RWPE2 (cell line): ENCODE results near the gene ARHGAP10.

ENCODE experiments used
- ATAC-seq: fragments of 200-7000 bp; cut with Tn5 transposase; 3 replicates; pipeline ENCODE4 v1.9.1; 2021; ENCODE audit warnings: low read depth
- DNase-seq: peaks from one replicate; pipeline ENCODE4 v3.0.0-alpha.2; 2020; ENCODE audit warnings: low spot score
- H3K27ac ChIP-seq: fragments of 450-650 bp; 2 replicates; pipeline ENCODE4 v1.5.1; 2017; ENCODE audit warnings: mild to moderate bottlenecking; ENCODE audit not compliant: poor library complexity, severe bottlenecking
- H3K27me3 ChIP-seq: fragments of 250-450 bp; sonication (Bioruptor Pico); 2 replicates; pipeline ENCODE4 v1.5.1; 2021; ENCODE audit warnings: mild to moderate bottlenecking, moderate library complexity; ENCODE audit not compliant: insufficient read depth, poor library complexity, severe bottlenecking
- H3K36me3 ChIP-seq: fragments of 250-450 bp; sonication (Bioruptor Pico); 2 replicates; pipeline ENCODE4 v1.5.1; 2020; ENCODE audit warnings: low read depth, mild to moderate bottlenecking, moderate library complexity
- H3K4me1 ChIP-seq: fragments of 250-450 bp; sonication (Bioruptor Pico); 2 replicates; pipeline ENCODE4 v1.5.1; 2021; ENCODE audit warnings: mild to moderate bottlenecking, moderate library complexity; ENCODE audit not compliant: insufficient read depth, poor library complexity, severe bottlenecking
- H3K4me3 ChIP-seq: fragments of 250-450 bp; sonication (Bioruptor Pico); 2 replicates; pipeline ENCODE4 v1.5.1; 2021; ENCODE audit warnings: mild to moderate bottlenecking, moderate library complexity; ENCODE audit not compliant: severe bottlenecking
- H3K9me3 ChIP-seq: fragments of 250-450 bp; sonication (Bioruptor Pico); 2 replicates; pipeline ENCODE4 v1.5.1; 2021; ENCODE audit warnings: mild to moderate bottlenecking, moderate library complexity; ENCODE audit not compliant: severe bottlenecking
- CTCF ChIP-seq: fragments of 450-650 bp; IDR thresholded peaks from one replicate; pipeline ENCODE4 v1.5.1; 2017; ENCODE audit warnings: mild to moderate bottlenecking, moderate library complexity; ENCODE audit not compliant: poor library complexity, severe bottlenecking

ARHGAP10 gene

GRCh38 chr4:147851135-147851534 is 119.2 kb downstream of the ARHGAP10 start:
- DNase-seq: no peak
- Histone ChIP-seq H3K9me3 (no peaks in the 10 kb centered on the region), H3K4me3 (no peak overlapping the region), H3K36me3 (peaks cover 10% of the 10 kb centered on the region), H3K27ac (no peak overlapping the region), H3K27me3 (no peaks in the 10 kb centered on the region), H3K4me1 (no peaks in the 10 kb centered on the region)
- ATAC-seq: no peak
- TF ChIP-seq CTCF: no peak

GRCh38 chr4:147853706-147854105 is 121.8 kb downstream of the ARHGAP10 start:
- Histone ChIP-seq H3K36me3 (peaks cover 11% of the 10 kb centered on the region), H3K27me3 (no peaks in the 10 kb centered on the region), H3K9me3 (no peaks in the 10 kb centered on the region), H3K27ac (no peak overlapping the region), H3K4me3 (no peak overlapping the region), H3K4me1 (no peaks in the 10 kb centered on the region)
- TF ChIP-seq CTCF: no peak
- ATAC-seq: no peak
- no peak for DNase-seq

GRCh38 chr4:147854154-147854553 is 122.3 kb downstream of the ARHGAP10 start:
- no peaks in the 10 kb centered on the region for H3K9me3 ChIP-seq
- H3K27ac ChIP-seq: no peak overlapping the region
- ATAC-seq (no peak), DNase-seq (no peak)
- no peak for TF ChIP-seq CTCF
- peaks cover 11% of the 10 kb centered on the region for H3K36me3 ChIP-seq
- no peaks in the 10 kb centered on the region for H3K4me1 ChIP-seq
- H3K27me3 ChIP-seq: no peaks in the 10 kb centered on the region
- no peak overlapping the region for H3K4me3 ChIP-seq

- TF ChIP-seq CTCF: no peak
- no peak overlapping the region for H3K27ac ChIP-seq
- no peaks in the 10 kb centered on the region for H3K9me3 ChIP-seq
- no peaks in the 10 kb centered on the region for H3K27me3 ChIP-seq
- DNase-seq: no peak
- no peak overlapping the region for H3K4me3 ChIP-seq
- no peaks in the 10 kb centered on the region for H3K4me1 ChIP-seq
- ATAC-seq: no peak
- H3K36me3 ChIP-seq: peaks cover 11% of the 10 kb centered on the region
Measured at GRCh38 chr4:147855571-147856009, 123.7 kb downstream of the ARHGAP10 start.

GRCh38 chr4:147860960-147861359 is 129.1 kb downstream of the ARHGAP10 start:
- peaks cover 16% of the 10 kb centered on the region for H3K36me3 ChIP-seq
- TF ChIP-seq CTCF: no peak
- H3K4me1 ChIP-seq: no peaks in the 10 kb centered on the region
- no peak overlapping the region for H3K27ac ChIP-seq
- DNase-seq: no peak
- H3K4me3 ChIP-seq: no peak overlapping the region
- ATAC-seq: no peak
- no peaks in the 10 kb centered on the region for H3K27me3 ChIP-seq
- no peaks in the 10 kb centered on the region for H3K9me3 ChIP-seq
